Caco-2 (cell line): Measurements from ENCODE around the gene EBNA1BP2. TPM values are rescaled to one million over a fixed set of nuclear protein-coding genes. Genes with fewer than 3 reads are reported as not detected.

ENCODE experiments used
- Bru-seq: library from RNA; stranded (reverse); fragments of 400-500 nt; gene quantifications from one replicate; lab custom pipeline; 2021; lab: Mats Ljungman, UMichigan
- BruChase-seq, 2 experiments: library from RNA; stranded (reverse); fragments of 400-500 nt; gene quantifications; one replicate each; lab custom pipeline; 2021; lab: Mats Ljungman, UMichigan
- BruUV-seq: library from RNA; stranded (reverse); fragments of 400-500 nt; replicated peaks from 2 replicates; lab custom pipeline; 2021; lab: Mats Ljungman, UMichigan
- CTCF ChIA-PET: fragments of 300-600 bp; sonication (Branson Sonifier 250); formaldehyde crosslinking; loops from one replicate; lab custom pipeline; 2022; ENCODE audit warnings: antibody characterized with exemption; lab: Charles Lee
- POLR2A ChIA-PET: fragments of 300-600 bp; sonication (Branson Sonifier 250); formaldehyde crosslinking; loops from one replicate; lab custom pipeline; 2022; ENCODE audit warnings: antibody characterized with exemption; lab: Charles Lee
- DNase-seq, 2 experiments: peaks; one replicate each; pipeline versions ENCODE4 v3.0.0 to v3.0.0-alpha.2; 2020 to 2022
- H3K27me3 ChIP-seq: replicated peaks from 2 replicates; pipeline ENCODE4 v1.6.0; 2011; ENCODE audit warnings: low read length; ENCODE audit not compliant: control insufficient read depth, insufficient read depth
- H3K36me3 ChIP-seq: 2 replicates; pipeline ENCODE4 v1.5.1; 2011; ENCODE audit warnings: low read length; ENCODE audit not compliant: control insufficient read depth, insufficient read depth
- H3K4me1 ChIP-seq: fragments of 250-450 bp; sonication (Bioruptor Pico); 2 replicates; pipeline ENCODE4 v1.5.1; 2020; ENCODE audit warnings: mild to moderate bottlenecking
- H3K4me3 ChIP-seq: 2 replicates; pipeline ENCODE4 v1.5.1; 2011; ENCODE audit warnings: low read depth, mild to moderate bottlenecking, control low read depth, low read length
- H3K9me3 ChIP-seq: fragments of 250-450 bp; sonication (Bioruptor Pico); 2 replicates; pipeline ENCODE4 v1.5.1; 2020; ENCODE audit warnings: mild to moderate bottlenecking, moderate library complexity
- H3K27ac Mint-ChIP-seq: one replicate; pipeline ENCODE4 v1.8.0; 2022; ENCODE audit warnings: mixed read lengths; ENCODE audit not compliant: unreplicated experiment
- H3K27me3 Mint-ChIP-seq: one replicate; pipeline ENCODE4 v1.8.0; 2022; ENCODE audit warnings: mixed read lengths; ENCODE audit not compliant: insufficient read depth, unreplicated experiment
- H3K36me3 Mint-ChIP-seq: one replicate; pipeline ENCODE4 v1.8.0; 2022; ENCODE audit warnings: mild to moderate bottlenecking, mixed read lengths; ENCODE audit not compliant: insufficient read depth, unreplicated experiment
- H3K4me1 Mint-ChIP-seq: one replicate; pipeline ENCODE4 v1.8.0; 2022; ENCODE audit warnings: low read depth, mixed read lengths; ENCODE audit not compliant: unreplicated experiment
- H3K4me3 Mint-ChIP-seq: one replicate; pipeline ENCODE4 v1.8.0; 2022; ENCODE audit warnings: mild to moderate bottlenecking, moderate library complexity, mixed read lengths; ENCODE audit not compliant: unreplicated experiment
- H3K9me3 Mint-ChIP-seq: one replicate; pipeline ENCODE4 v1.8.0; 2022; ENCODE audit warnings: mixed read lengths; ENCODE audit not compliant: unreplicated experiment
- intact Hi-C: fragments of 100-400 bp; cut with micrococcal nuclease; formaldehyde crosslinking; loops from one replicate; pipeline ENCODE4 v1.10.0; 2022; ENCODE audit not compliant: unreplicated experiment
- long read RNA-seq: library from polyadenylated mRNA; stranded (forward); transcript quantifications from one replicate; pipeline ENCODE4 v2.0.0, GENCODE V29; 2022
- total RNA-seq: library from RNA; stranded (reverse); gene quantifications from 2 replicates; pipeline ENCODE4 v1.2.3, GENCODE V29; 2022
- TF ChIP-seq, protein P1 (sequence below), 2 experiments: fragments of 200-600 bp in 1 of 2; IDR thresholded peaks; 1 replicate in 1 of 2; 2 replicates in 1 of 2; pipeline versions ENCODE4 v1.5.1 to v1.8.0; 2011 to 2022; ENCODE audit warnings: antibody characterized with exemption in 1 of 2, control low read depth in 1 of 2, inconsistent platforms in 1 of 2, low read depth in 1 of 2, low read length in 1 of 2, mild to moderate bottlenecking in 1 of 2, moderate library complexity in 1 of 2; ENCODE audit not compliant: insufficient read depth in 1 of 2, severe bottlenecking in 1 of 2, unreplicated experiment in 1 of 2

EBNA1BP2 gene, protein sequence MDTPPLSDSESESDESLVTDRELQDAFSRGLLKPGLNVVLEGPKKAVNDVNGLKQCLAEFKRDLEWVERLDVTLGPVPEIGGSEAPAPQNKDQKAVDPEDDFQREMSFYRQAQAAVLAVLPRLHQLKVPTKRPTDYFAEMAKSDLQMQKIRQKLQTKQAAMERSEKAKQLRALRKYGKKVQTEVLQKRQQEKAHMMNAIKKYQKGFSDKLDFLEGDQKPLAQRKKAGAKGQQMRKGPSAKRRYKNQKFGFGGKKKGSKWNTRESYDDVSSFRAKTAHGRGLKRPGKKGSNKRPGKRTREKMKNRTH
- total RNA-seq (56.3 and 61.6 TPM in 2 replicates), Bru-seq, nascent RNA (percentile 84 among the genes with signal in this experiment), BruChase-seq, experiment 1, labeled RNA remaining after a 2-hour chase (percentile 75 among the genes with signal in this experiment), BruChase-seq, experiment 2, labeled RNA remaining after a 6-hour chase (percentile 87 among the genes with signal in this experiment)
- long read RNA-seq, transcript EBNA1BP2-201 (9 exons, 1,322 nt), result major isoform, 213 of 229 reads
- long read RNA-seq, partial matches to known transcripts, result 4 of 229 reads
- long read RNA-seq, other reads (novel, unspliced or antisense), result 10 of 229 reads

DNA sequence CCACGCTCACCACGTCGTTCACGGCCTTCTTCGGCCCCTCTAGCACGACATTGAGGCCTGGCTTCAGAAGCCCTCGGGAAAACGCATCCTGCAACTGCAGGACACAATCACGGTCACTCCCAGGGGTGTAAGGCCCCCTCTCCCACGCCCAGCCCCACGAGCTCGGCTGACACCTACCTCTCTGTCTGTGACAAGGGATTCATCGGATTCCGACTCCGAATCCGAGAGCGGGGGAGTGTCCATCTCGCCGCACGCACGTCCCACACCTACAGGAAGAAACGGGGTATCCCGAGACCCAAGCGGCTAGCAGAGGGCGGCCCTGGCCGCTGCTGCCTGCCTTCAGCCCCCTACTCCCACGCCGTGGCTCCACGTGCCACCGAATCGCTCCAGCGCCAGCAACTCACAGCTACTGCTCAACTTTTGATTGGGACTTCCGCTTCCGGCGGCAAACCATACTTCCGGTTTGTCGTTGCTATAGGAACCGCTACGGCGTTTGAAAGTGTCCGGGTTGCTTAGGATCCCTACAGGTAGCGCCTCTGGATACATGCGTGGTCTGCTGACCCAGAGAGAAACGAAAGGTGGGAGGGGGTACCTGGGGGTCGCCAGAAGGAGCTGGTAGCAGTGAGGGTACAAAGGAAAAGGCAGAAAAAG lies at the start of gene EBNA1BP2, which contains the start of gene CFAP57:
Gene EBNA1BP2 (minus strand): TSS at position 415 of the 651 bp plus-strand sequence. CDS start 172 bp downstream, at position 243.
Gene CFAP57 (plus strand): TSS at position 455 of the 651 bp plus-strand sequence. CDS start 424 bp downstream, outside the sequence.
- H3K9me3 ChIP-seq, result no peaks in the 10 kb centered on the region
- H3K36me3 ChIP-seq, result no peaks in the 10 kb centered on the region; the same call in 1 of the 2 replicates
- H3K9me3 Mint-ChIP-seq, result no peaks in the 10 kb centered on the region
- peak; percentile 87 to 90 for DNase-seq
- H3K4me1 Mint-ChIP-seq, result peaks cover 7% of the 10 kb centered on the region
- peaks cover 3% of the 10 kb centered on the region for H3K4me1 ChIP-seq
- CTCF ChIA-PET, result interaction anchor here (1.0 to 1.3 kb wide), 2 partner anchors 35 to 326 kb away, joined by 3 read pairs; partner anchors contain the start of gene ZNF691
- POLR2A ChIA-PET, result interaction anchor here (0.7 to 1.5 kb wide), 2 partner anchors 35 to 50 kb away, joined by 4 to 17 read pairs; no protein-coding TSS in a partner anchor
- peaks cover 11% of the 10 kb centered on the region for H3K27me3 Mint-ChIP-seq
- peaks cover 42% of the 10 kb centered on the region for H3K36me3 Mint-ChIP-seq
- H3K4me3 Mint-ChIP-seq, result peak within 1 kb of the TSS; percentile 99
- H3K4me3 ChIP-seq, result peak within 1 kb of the TSS; percentile 83
- TF ChIP-seq, protein P1, sequence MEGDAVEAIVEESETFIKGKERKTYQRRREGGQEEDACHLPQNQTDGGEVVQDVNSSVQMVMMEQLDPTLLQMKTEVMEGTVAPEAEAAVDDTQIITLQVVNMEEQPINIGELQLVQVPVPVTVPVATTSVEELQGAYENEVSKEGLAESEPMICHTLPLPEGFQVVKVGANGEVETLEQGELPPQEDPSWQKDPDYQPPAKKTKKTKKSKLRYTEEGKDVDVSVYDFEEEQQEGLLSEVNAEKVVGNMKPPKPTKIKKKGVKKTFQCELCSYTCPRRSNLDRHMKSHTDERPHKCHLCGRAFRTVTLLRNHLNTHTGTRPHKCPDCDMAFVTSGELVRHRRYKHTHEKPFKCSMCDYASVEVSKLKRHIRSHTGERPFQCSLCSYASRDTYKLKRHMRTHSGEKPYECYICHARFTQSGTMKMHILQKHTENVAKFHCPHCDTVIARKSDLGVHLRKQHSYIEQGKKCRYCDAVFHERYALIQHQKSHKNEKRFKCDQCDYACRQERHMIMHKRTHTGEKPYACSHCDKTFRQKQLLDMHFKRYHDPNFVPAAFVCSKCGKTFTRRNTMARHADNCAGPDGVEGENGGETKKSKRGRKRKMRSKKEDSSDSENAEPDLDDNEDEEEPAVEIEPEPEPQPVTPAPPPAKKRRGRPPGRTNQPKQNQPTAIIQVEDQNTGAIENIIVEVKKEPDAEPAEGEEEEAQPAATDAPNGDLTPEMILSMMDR (IDR thresholded peaks at IDR 0.05; ENCODE audit: insufficient read depth in 1 of 2, low read depth in 1 of 2, low read length in 1 of 2, severe bottlenecking in 1 of 2, unreplicated experiment in 1 of 2), result no peak
- BruUV-seq, result no TSS peak
- no peaks in the 10 kb centered on the region for H3K27me3 ChIP-seq
- intact Hi-C loops, result loop anchor here (1.0 kb wide), 1 partner anchor 34 kb away; no protein-coding TSS in a partner anchor
- peak within 1 kb of the TSS; percentile 99 for H3K27ac Mint-ChIP-seq

DNA sequence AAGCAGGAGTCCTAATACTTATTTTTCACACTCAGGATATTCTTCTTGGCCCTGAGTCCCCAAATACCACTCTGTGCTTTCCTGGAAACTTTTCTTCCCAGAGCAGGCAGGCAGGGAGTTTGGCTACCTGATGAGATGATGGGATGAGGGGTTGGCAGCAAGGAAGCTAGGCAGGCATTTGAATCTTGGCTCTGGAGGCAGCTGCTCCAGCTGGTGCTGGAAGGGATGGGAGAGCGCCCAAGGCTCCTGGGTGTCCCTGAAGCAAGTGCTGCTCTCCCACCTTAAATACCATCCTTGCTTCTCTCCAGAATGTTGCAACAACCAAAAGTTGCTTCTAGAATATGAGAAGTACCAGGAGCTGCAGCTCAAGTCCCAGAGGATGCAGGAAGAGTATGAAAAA lies 49.7 kb upstream of the EBNA1BP2 start:
- Mint-ChIP-seq H3K4me3 (no peak overlapping the region), H3K9me3 (no peaks in the 10 kb centered on the region), H3K4me1 (no peaks in the 10 kb centered on the region), H3K27me3 (no peaks in the 10 kb centered on the region), H3K27ac (no peak overlapping the region), H3K36me3 (no peaks in the 10 kb centered on the region)
- H3K4me3 ChIP-seq, result no peak overlapping the region
- POLR2A ChIA-PET, result no interaction called here
- H3K27me3 ChIP-seq, result no peaks in the 10 kb centered on the region
- CTCF ChIA-PET, result no interaction called here
- no peaks in the 10 kb centered on the region for H3K4me1 ChIP-seq
- DNase-seq, result no peak
- TF ChIP-seq, protein P1 (IDR thresholded peaks at IDR 0.05; ENCODE audit: insufficient read depth in 1 of 2, low read depth in 1 of 2, low read length in 1 of 2, severe bottlenecking in 1 of 2, unreplicated experiment in 1 of 2), result no peak
- BruUV-seq, result no TSS peak
- H3K36me3 ChIP-seq, result no peaks in the 10 kb centered on the region
- no peaks in the 10 kb centered on the region for H3K9me3 ChIP-seq
- intact Hi-C loops, result no loop called here
